Transverse colon (tissue), 4 donors: ENCODE measurements around the gene SLC35F3.

Source experiments
- CTCF ChIP-seq, 5 experiments: fragments of 200-600 bp in 3 of 5; fragments of 450-650 bp in 2 of 5; sonication (generic) in 3 of 5; IDR thresholded peaks; 1 replicate in 2 of 5; 2 replicates in 3 of 5; pipeline ENCODE4 v1.5.1; 2016 to 2017; ENCODE audit warnings: antibody characterized with exemption in 5 of 5, inconsistent platforms in 3 of 5, mild to moderate bottlenecking in 2 of 5, moderate library complexity in 1 of 5
- POLR2AphosphoS5 ChIP-seq, 3 donors: sonication (generic); formaldehyde crosslinking; IDR thresholded peaks; one replicate each; pipeline ENCODE4 v1.6.1; 2016; ENCODE audit warnings: antibody characterized with exemption in 3 of 3

GRCh38 chr1:234281826-234282489, 377.5 kb downstream of the SLC35F3 start:
- TF ChIP-seq POLR2AphosphoS5 (IDR thresholded peaks at IDR 0.05): no peak
- TF ChIP-seq CTCF (IDR thresholded peaks at IDR 0.05): no peak
